ENCODE results near the gene HEATR1.

- no peak for TF ChIP-seq CTCF (IDR thresholded peaks at IDR 0.05)
- no peak for TF ChIP-seq POLR2A (IDR thresholded peaks at IDR 0.05)
- no peak for TF ChIP-seq EP300 (IDR thresholded peaks at IDR 0.05)
These were observed 83.8 kb downstream of the HEATR1 start for GRCh38 chr1:236520445-236521005.

Data from ovary (tissue), 3 donors.